Mammary epithelial cell (primary cell): ENCODE measurements around the gene CFAP141.

Experiments
- EZH2 ChIP-seq: IDR thresholded peaks from 2 replicates; pipeline ENCODE4 v1.6.1; 2012; ENCODE audit warnings: low read length, inconsistent platforms, borderline replicate concordance
- TF ChIP-seq, protein P1 (sequence below), 2 donors: IDR thresholded peaks in 1 of 2; conservative IDR thresholded peaks in 1 of 2; 2 replicates each; pipeline ENCODE4 v1.5.1; 2011 to 2012; ENCODE audit warnings: inconsistent platforms in 2 of 2, low read length in 2 of 2, mild to moderate bottlenecking in 2 of 2, control low read depth in 1 of 2, low read depth in 1 of 2; ENCODE audit not compliant: insufficient read depth in 1 of 2; ENCODE audit errors: extremely low read depth in 1 of 2

DNA sequence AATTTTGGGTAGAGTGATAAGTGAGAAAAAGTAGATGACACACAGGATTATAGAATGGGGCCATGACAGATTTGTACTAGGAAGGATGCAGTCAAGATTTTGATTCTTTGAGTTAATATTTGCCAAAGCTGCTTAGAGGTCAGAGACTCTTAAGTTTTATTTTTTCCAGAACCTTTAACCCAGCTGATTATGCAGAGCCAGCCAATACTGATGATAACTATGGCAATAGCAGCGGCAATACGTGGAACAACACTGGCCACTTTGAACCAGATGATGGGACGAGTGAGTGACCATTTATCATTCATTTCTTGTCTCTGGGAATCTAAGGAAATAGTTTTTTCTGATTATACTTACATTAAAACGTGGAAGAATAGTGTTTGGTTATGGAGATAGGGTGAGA is 30.7 kb upstream of the CFAP141 start:
- TF ChIP-seq, protein P1, sequence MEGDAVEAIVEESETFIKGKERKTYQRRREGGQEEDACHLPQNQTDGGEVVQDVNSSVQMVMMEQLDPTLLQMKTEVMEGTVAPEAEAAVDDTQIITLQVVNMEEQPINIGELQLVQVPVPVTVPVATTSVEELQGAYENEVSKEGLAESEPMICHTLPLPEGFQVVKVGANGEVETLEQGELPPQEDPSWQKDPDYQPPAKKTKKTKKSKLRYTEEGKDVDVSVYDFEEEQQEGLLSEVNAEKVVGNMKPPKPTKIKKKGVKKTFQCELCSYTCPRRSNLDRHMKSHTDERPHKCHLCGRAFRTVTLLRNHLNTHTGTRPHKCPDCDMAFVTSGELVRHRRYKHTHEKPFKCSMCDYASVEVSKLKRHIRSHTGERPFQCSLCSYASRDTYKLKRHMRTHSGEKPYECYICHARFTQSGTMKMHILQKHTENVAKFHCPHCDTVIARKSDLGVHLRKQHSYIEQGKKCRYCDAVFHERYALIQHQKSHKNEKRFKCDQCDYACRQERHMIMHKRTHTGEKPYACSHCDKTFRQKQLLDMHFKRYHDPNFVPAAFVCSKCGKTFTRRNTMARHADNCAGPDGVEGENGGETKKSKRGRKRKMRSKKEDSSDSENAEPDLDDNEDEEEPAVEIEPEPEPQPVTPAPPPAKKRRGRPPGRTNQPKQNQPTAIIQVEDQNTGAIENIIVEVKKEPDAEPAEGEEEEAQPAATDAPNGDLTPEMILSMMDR (conservative IDR thresholded peaks at IDR 0.05 in 1 of 2, IDR thresholded peaks at IDR 0.05 in 1 of 2; ENCODE audit: extremely low read depth in 1 of 2, insufficient read depth in 1 of 2, low read depth in 1 of 2, low read length in 2 of 2) = no peak
- TF ChIP-seq EZH2 = no peak
